ENCODE measurements around the gene RPL22.

- TF ChIP-seq MAX (CRISPR knock-in tag; IDR thresholded peaks at IDR 0.05) = no peak
- TF ChIP-seq CTCF (IDR thresholded peaks at IDR 0.05) = no peak
Measured at GRCh38 chr1:6136516-6137220, 62.7 kb downstream of the RPL22 start.
